Activated naive CD8-positive, alpha-beta T cell (primary cell): ENCODE data around the gene NELL1.

Experiments
- H3K27ac Mint-ChIP-seq: one replicate; pipeline ENCODE4 v1.8.0; 2021; ENCODE audit warnings: mixed read lengths
- H3K27me3 Mint-ChIP-seq: one replicate; pipeline ENCODE4 v1.8.0; 2021; ENCODE audit warnings: mixed read lengths
- H3K36me3 Mint-ChIP-seq: one replicate; pipeline ENCODE4 v1.8.0; 2021; ENCODE audit warnings: mixed read lengths
- H3K4me1 Mint-ChIP-seq: one replicate; pipeline ENCODE4 v1.8.0; 2021; ENCODE audit warnings: low read depth, mixed read lengths
- H3K4me3 Mint-ChIP-seq: one replicate; pipeline ENCODE4 v1.8.0; 2021; ENCODE audit warnings: mild to moderate bottlenecking, mixed read lengths
- H3K9me3 Mint-ChIP-seq: one replicate; pipeline ENCODE4 v1.8.0; 2021; ENCODE audit warnings: low read depth, mixed read lengths

Gene NELL1

DNA sequence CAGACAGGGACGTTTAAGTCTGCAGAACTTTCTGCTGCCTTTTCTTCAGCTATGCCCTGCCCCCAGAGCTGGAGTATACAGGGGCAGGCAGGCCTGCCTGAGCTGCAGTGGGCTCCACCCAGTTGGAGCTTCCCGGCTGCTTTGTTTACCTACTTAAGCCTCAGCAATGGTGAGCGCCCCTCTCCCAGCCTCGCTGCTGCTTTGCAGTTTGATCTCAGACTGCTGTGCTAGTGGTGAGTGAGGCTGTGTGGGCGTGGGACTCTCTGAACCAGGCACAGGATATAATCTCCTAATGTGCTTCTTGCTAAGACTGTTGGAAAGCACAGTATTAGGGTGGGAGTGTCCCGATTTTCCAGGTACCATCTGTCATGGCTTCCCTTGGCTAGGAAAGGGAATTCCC lies 38.5 kb downstream of the NELL1 start:
- no peak overlapping the region for H3K4me3 Mint-ChIP-seq
- peaks cover 2% of the 10 kb centered on the region for H3K27me3 Mint-ChIP-seq
- no peaks in the 10 kb centered on the region for H3K36me3 Mint-ChIP-seq
- no peaks in the 10 kb centered on the region for H3K4me1 Mint-ChIP-seq
- no peak overlapping the region for H3K27ac Mint-ChIP-seq
- H3K9me3 Mint-ChIP-seq = peaks cover 7% of the 10 kb centered on the region

DNA sequence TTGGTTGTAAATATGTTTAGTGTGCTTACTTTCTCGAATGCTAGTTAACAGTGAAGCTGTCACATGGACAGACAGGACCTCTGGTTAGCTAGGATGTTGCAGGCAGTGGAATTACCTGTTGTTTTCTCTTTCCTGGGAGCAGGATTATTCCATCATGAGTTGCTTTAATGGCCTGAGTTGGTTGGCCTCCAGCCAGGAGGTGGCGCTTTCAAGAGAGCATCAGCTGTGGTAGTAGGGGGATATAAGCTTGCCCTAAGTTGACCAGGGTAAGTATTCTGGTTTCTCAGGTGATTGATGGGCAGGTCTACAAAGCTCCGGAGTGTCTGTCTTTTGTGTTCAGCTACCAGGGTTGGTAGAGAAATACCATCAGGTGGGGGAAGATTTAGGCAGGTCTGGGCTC lies 43.5 kb downstream of the NELL1 start:
- Mint-ChIP-seq H3K36me3 (no peaks in the 10 kb centered on the region), H3K4me1 (no peaks in the 10 kb centered on the region), H3K27ac (no peak overlapping the region), H3K4me3 (no peak overlapping the region), H3K27me3 (peaks cover 2% of the 10 kb centered on the region), H3K9me3 (peaks cover 3% of the 10 kb centered on the region)

DNA sequence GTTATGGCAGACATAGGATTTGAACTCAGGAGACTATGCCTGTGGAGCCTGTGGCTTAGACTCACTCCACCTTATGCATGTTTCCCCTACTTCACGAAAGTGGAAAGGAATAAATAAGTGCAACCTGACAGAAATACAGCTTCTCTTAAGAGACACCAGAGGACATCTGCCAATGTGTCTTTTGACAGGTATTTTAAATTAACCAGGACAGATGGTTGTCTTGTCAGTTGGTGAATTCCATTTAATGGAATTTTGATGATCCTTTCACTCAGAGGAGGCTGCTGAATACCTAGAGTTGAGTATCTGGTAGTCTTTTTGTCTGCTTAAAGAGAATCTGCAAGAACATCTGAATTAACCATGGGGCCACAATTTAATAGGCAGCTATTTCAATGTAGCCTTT lies 46.1 kb downstream of the NELL1 start:
- H3K27ac Mint-ChIP-seq = no peak overlapping the region
- H3K36me3 Mint-ChIP-seq = no peaks in the 10 kb centered on the region
- H3K9me3 Mint-ChIP-seq = no peaks in the 10 kb centered on the region
- H3K27me3 Mint-ChIP-seq = peaks cover 2% of the 10 kb centered on the region
- no peak overlapping the region for H3K4me3 Mint-ChIP-seq
- H3K4me1 Mint-ChIP-seq = no peaks in the 10 kb centered on the region

DNA sequence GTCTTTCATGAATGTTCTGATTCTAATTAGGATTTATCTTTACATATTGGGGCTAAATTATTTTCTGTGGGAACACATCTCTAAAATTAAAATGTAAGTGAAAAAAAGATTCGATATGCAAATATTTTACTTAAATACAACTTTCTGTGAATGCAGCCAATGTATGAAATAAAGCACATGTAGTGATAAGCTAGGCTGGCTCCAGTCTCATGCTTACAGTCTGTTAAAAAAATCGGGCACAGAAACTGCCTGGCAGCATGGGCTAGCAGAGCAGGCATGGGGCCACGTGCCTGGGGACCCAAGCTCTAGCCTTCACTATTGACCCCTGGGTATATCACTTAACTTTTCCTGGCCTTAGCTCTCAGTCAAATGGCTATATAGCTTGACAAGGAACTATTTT lies 46.5 kb downstream of the NELL1 start:
- H3K27me3 Mint-ChIP-seq = no peaks in the 10 kb centered on the region
- H3K4me1 Mint-ChIP-seq = no peaks in the 10 kb centered on the region
- no peak overlapping the region for H3K27ac Mint-ChIP-seq
- H3K36me3 Mint-ChIP-seq = no peaks in the 10 kb centered on the region
- H3K9me3 Mint-ChIP-seq = no peaks in the 10 kb centered on the region
- no peak overlapping the region for H3K4me3 Mint-ChIP-seq

DNA sequence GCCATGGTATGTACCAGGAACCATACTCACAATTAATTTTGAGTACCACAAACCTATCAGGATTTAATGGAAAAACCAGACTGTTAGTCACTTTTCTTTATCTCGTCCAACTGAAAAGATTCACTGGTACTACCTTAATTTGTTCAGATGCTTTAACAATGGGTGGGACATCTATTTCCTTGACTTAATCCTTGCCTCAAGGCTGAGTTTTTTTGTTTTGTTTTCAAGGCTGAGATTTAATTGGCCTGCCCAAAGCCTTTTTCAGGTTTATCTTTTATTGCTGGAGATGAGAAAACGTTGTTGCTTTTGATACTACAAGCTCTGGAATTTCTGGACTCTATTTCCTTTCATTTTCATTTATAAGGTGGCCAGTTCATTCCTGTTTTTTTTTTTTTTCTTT lies 50.4 kb downstream of the NELL1 start:
- Mint-ChIP-seq H3K27me3 (peaks cover 4% of the 10 kb centered on the region), H3K27ac (no peak overlapping the region), H3K36me3 (no peaks in the 10 kb centered on the region), H3K4me3 (no peak overlapping the region), H3K9me3 (peaks cover 6% of the 10 kb centered on the region), H3K4me1 (no peaks in the 10 kb centered on the region)

DNA sequence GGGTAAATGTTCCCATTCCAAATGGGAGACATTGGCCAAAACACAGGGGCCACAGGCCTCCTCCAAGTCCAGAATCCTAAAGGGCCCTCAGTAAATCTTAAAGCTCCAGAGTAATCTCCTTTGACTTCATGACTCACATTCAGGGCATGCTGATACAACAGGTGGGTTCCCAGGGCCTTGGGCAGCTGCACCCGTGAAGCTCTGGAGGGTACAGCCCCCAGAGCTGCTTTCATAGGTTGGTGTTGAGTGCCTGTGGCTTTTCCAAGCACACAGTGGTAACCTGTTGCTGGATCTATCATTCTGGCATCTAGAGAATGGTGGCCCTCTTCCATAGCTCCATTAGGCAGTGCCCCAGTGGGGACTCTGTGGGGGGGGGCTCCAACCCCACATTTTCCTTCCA lies 54.0 kb downstream of the NELL1 start:
- H3K27ac Mint-ChIP-seq = no peak overlapping the region
- peaks cover 10% of the 10 kb centered on the region for H3K9me3 Mint-ChIP-seq
- peaks cover 4% of the 10 kb centered on the region for H3K27me3 Mint-ChIP-seq
- no peaks in the 10 kb centered on the region for H3K36me3 Mint-ChIP-seq
- no peak overlapping the region for H3K4me3 Mint-ChIP-seq
- H3K4me1 Mint-ChIP-seq = no peaks in the 10 kb centered on the region

DNA sequence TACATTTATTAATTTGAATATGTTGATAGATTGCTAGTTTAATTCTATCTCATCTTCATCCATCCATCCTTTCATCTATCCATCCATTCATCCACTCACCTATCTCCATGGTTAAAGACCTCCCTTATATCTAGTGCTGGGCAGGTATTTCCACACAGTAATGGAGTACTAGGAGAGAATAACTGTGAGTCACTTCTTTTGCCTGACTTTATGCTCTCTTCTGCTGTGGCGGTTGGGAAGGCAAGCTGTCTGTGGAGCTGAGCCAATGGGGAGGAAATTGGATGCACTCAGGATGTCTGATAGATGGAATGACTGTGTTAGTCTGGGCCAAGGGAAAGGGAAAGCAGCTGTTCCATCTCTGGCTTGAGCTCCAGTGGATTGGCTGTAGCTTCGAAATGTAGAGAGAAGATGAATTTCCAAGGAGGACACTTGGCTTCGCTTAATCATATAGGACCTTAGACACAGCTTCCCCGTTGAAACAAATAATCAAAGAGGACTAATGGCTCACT lies 60.3 kb downstream of the NELL1 start:
- Mint-ChIP-seq H3K9me3 (peaks cover 4% of the 10 kb centered on the region), H3K36me3 (no peaks in the 10 kb centered on the region), H3K4me1 (no peaks in the 10 kb centered on the region), H3K27ac (no peak overlapping the region), H3K27me3 (no peaks in the 10 kb centered on the region), H3K4me3 (no peak overlapping the region)

DNA sequence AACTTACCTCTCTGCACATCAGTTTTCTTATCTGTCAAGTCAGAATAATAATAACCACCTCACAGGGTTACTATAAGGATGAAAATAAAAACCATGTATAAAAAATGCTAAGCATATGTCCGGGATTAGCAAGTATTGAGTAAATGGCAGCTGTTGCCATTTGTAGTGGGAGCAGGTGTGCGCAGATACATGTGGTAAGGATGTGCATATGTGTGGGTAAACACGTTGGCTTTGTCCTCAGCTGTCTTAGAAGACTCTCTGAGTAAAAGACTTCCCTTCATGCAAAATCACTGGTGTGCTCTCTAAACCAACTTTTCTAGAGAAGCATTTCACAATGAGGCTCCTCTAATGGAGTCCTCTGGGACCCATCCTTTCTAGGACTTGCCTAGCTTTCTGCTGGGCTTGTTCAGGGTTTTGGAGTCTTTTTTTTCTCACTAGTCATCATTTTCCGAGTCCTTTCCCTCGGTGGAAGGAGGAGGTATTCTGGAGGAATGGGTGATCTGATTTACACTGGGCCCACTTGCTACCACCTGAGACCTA lies 62.4 kb downstream of the NELL1 start:
- H3K4me3 Mint-ChIP-seq = no peak overlapping the region
- H3K27me3 Mint-ChIP-seq = no peaks in the 10 kb centered on the region
- H3K36me3 Mint-ChIP-seq = no peaks in the 10 kb centered on the region
- no peaks in the 10 kb centered on the region for H3K9me3 Mint-ChIP-seq
- H3K4me1 Mint-ChIP-seq = no peaks in the 10 kb centered on the region
- no peak overlapping the region for H3K27ac Mint-ChIP-seq

DNA sequence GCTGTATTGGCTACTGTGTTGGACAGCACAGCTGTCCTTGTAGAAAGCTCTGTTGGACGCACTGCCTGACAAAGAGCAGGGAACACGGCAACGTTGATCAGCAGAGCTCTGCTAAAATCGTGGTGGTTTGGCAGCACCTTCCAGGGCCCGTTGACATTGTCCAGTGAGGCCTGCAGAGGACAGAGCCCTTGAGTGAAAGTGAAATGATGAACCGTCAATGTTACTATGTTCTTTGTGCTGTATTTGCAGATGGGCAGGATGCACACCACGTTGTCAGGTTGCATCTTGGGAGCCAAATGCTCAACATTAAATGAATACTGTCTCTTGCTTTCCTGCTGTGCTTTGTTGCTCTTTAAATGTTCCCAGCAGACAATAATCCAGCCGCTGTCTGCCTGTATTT lies 69.7 kb downstream of the NELL1 start:
- Mint-ChIP-seq H3K4me3 (no peak overlapping the region), H3K27ac (no peak overlapping the region), H3K9me3 (no peaks in the 10 kb centered on the region), H3K36me3 (no peaks in the 10 kb centered on the region), H3K27me3 (peaks cover 3% of the 10 kb centered on the region), H3K4me1 (no peaks in the 10 kb centered on the region)

DNA sequence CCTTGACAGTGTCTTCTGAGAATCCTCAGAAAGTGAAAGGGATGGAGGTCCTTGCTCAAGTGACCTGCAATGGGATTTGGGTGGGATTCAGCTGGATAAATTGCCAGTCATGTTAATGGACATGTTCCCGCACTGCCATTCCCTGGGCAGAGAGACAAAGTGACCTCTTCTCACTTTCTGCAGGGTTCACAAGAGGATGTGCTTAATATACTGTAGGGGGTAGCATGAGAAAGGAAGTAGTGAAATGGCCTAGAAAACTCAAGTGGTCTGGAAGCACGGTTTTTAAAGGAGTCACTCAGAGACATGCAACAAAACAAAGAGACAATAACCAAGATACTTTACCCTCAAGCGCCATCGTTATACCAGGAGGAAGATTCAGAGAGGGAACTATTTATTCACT lies 70.2 kb downstream of the NELL1 start:
- peaks cover 3% of the 10 kb centered on the region for H3K27me3 Mint-ChIP-seq
- no peak overlapping the region for H3K27ac Mint-ChIP-seq
- H3K9me3 Mint-ChIP-seq = no peaks in the 10 kb centered on the region
- no peaks in the 10 kb centered on the region for H3K4me1 Mint-ChIP-seq
- H3K36me3 Mint-ChIP-seq = no peaks in the 10 kb centered on the region
- no peak overlapping the region for H3K4me3 Mint-ChIP-seq

DNA sequence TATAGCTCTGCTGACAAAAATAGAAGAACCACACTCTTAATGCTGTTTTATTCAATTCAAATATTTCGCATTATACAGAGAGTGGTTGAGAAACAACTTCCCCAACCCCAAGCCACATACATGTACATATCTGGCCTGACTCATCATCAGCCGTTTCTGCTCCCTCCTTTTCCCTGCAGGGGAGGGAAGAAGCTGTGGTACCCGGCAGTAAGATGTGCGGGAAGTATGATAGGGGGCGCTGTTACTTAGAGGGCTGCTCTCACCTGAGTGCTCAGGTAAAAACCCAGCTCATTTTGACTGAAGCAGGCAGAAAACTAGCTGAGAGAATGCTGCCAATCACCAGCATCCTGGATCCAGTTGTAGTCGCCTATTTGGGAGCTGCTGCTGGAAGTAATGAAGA lies 85.5 kb downstream of the NELL1 start:
- H3K27me3 Mint-ChIP-seq = peaks cover 2% of the 10 kb centered on the region
- H3K36me3 Mint-ChIP-seq = no peaks in the 10 kb centered on the region
- H3K27ac Mint-ChIP-seq = no peak overlapping the region
- no peaks in the 10 kb centered on the region for H3K9me3 Mint-ChIP-seq
- no peak overlapping the region for H3K4me3 Mint-ChIP-seq
- no peaks in the 10 kb centered on the region for H3K4me1 Mint-ChIP-seq

DNA sequence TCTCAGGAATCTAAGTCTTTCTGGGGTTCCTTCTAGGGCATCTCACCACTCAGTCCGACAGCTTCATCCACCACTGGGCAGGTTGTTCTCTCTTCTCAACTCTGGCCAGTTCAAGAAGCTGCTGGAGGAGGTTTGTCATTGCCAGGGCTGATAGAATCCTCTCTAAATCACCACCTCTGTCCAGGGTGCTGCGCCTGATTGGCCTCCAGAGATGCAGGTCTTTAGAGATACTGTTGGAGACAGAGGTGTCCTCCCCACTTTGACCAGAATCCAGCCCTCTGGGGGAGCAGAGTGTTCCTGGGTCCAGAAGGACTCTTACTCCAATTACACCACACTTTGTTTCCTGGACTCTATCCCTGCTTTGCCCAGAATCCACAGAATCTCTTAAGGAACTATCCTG lies 90.2 kb downstream of the NELL1 start:
- Mint-ChIP-seq H3K27me3 (peaks cover 2% of the 10 kb centered on the region), H3K36me3 (no peaks in the 10 kb centered on the region), H3K9me3 (no peaks in the 10 kb centered on the region), H3K27ac (no peak overlapping the region), H3K4me1 (no peaks in the 10 kb centered on the region), H3K4me3 (no peak overlapping the region)

DNA sequence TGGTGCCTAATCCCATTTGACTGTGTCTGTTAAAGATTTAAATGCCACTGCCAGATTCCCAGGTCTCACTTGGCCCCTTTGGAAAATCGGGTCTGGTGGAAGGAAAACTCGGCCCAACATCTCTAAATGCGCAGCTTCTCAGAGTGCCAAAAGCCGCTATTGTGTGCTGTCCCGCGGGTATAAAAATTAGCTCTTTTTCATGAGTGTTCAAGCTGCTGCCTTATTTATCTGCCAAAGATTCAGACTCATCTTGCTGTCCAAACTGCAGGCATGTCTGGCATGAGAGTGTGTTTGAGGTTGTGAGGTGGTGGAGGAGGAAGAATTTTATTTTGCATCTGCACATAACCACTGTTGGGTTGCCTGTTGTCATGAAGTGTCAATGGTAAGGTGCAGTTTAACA lies 91.4 kb downstream of the NELL1 start:
- Mint-ChIP-seq H3K27ac (no peak overlapping the region), H3K9me3 (no peaks in the 10 kb centered on the region), H3K4me1 (no peaks in the 10 kb centered on the region), H3K27me3 (peaks cover 2% of the 10 kb centered on the region), H3K4me3 (no peak overlapping the region), H3K36me3 (no peaks in the 10 kb centered on the region)

DNA sequence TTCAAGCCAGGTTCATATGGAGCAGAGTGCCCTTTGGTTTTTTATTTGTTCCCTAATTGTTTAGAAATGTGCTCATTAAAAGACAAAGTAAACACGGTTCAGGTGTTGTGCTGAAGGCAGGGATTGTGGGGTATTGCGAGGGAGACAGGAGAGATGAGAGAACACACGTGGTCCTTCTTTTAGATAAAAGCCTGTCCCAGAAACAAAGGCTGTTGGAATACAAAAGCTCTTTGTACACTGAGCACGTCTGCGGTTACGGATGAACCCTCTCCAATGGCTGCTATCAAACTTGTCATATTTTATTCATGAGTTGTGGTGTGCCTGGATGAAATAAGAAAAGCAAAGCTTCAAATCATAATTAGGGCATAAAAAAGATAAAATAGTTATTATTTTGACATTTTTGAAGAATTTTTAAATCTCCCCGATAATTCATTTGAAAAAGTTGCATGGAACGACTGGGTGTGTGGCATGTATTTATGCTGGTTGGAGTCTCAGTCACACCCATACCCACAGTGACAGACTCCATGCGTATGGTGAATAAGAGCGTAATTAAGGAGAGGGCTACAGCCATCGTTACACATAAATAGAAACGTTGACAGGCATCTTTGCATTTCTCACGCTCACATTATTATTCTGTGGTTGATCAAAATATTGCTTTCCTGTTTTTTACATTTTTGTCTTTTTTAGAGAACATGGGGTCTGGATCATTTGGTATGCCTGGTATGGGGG lies 92.9 kb downstream of the NELL1 start:
- H3K4me3 Mint-ChIP-seq = no peak overlapping the region
- H3K27ac Mint-ChIP-seq = no peak overlapping the region
- no peaks in the 10 kb centered on the region for H3K36me3 Mint-ChIP-seq
- no peaks in the 10 kb centered on the region for H3K4me1 Mint-ChIP-seq
- no peaks in the 10 kb centered on the region for H3K9me3 Mint-ChIP-seq
- H3K27me3 Mint-ChIP-seq = peaks cover 2% of the 10 kb centered on the region

DNA sequence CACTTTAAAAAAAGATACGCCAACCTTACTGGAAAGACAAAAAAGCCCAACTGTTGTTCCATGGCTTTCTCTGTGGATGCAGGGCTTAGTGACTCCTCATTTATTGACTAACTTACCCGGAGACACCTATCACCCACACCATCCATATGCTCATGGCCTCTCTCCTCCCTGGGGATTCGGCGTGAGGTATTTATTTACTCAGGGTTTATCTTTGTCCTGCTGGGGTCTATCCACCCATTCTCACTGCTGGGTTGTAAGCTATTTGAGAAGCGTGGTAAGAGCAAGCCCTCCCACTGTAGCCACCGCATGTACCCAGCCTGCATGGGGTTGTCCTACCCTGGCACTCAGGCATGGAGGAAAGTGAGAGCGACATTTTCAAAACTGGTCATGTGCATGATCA lies 93.6 kb downstream of the NELL1 start:
- Mint-ChIP-seq H3K36me3 (no peaks in the 10 kb centered on the region), H3K9me3 (no peaks in the 10 kb centered on the region), H3K4me1 (no peaks in the 10 kb centered on the region), H3K4me3 (no peak overlapping the region), H3K27ac (no peak overlapping the region), H3K27me3 (peaks cover 2% of the 10 kb centered on the region)

DNA sequence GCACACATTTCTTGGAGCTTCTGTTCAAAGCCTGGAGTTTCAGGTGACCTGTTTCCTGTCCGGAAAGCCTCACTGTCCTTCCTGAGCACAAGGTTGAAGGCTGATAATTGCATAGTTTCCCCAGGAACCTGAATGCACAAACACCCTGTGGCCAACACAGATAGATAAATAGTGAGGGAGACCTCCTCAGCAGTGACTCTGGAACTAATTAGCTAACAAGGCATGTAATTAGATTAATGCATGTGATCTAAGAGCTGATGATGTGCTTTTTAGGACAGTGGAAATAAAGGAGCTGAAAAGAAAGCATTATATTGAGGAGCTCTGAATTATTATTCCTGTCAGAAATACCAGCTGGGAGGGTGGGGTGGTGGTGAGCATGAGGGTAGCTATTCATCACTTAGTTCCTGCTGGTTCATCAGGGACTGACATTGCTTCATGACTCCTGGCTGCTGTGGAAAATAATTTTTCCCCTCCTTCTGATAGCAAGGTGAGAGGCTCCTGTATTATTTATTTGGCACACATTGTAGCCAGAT lies 101.1 kb downstream of the NELL1 start:
- no peak overlapping the region for H3K27ac Mint-ChIP-seq
- H3K27me3 Mint-ChIP-seq = peaks cover 1% of the 10 kb centered on the region
- H3K9me3 Mint-ChIP-seq = peaks cover 3% of the 10 kb centered on the region

More for the DNA sequence above, 101.1 kb downstream of the NELL1 start:
- Mint-ChIP-seq H3K36me3 (no peaks in the 10 kb centered on the region), H3K4me1 (no peaks in the 10 kb centered on the region), H3K4me3 (no peak overlapping the region)
